CD14-positive monocyte (primary cell): ENCODE results near the gene HERC6. TPM values are rescaled to one million over a fixed set of nuclear protein-coding genes. Genes with fewer than 3 reads are reported as not detected.
A peak's percentile ranks its signal among the peaks of the same experiment; 100 is the strongest.
"Not testable (repeated sequence)": the region's sequence is repeated elsewhere in the genome, so short reads cannot be mapped to it uniquely, and the experiment has no call there.

Source experiments
- DNase-seq, 3 donors: peaks; one replicate each; pipeline ENCODE4 v3.0.0-alpha.2; 2011 to 2022
- H2AFZ ChIP-seq: 2 replicates; pipeline ENCODE4 v1.6.0; 2012; ENCODE audit warnings: mild to moderate bottlenecking, low read depth, low read length, inconsistent platforms; ENCODE audit not compliant: insufficient read depth, poor library complexity, severe bottlenecking
- H3K27ac ChIP-seq, 2 donors: 1 replicate in 1 of 2; 2 replicates in 1 of 2; pipeline ENCODE4 v1.5.1; 2012 to 2013; ENCODE audit warnings: low read length in 2 of 2, control low read depth in 1 of 2, inconsistent platforms in 1 of 2, low read depth in 1 of 2, mild to moderate bottlenecking in 1 of 2
- H3K27me3 ChIP-seq, 2 donors: one replicate each; pipeline versions ENCODE4 v1.6.0 to v1.6.1; 2011 to 2013; ENCODE audit warnings: low read length in 2 of 2; ENCODE audit not compliant: control insufficient read depth in 2 of 2, insufficient read depth in 2 of 2
- H3K36me3 ChIP-seq, 2 donors: replicated peaks in 1 of 2; 1 replicate in 1 of 2; 2 replicates in 1 of 2; pipeline versions ENCODE4 v1.5.1 to v1.6.1; 2012 to 2013; ENCODE audit warnings: low read length in 2 of 2, control low read depth in 1 of 2, inconsistent platforms in 1 of 2, mild to moderate bottlenecking in 1 of 2; ENCODE audit not compliant: insufficient read depth in 2 of 2, control insufficient read depth in 1 of 2
- H3K4me1 ChIP-seq, 2 donors: 1 replicate in 1 of 2; 2 replicates in 1 of 2; pipeline versions ENCODE4 v1.5.1 to v1.6.1; 2012 to 2013; ENCODE audit warnings: low read length in 2 of 2, control low read depth in 1 of 2, inconsistent platforms in 1 of 2, mild to moderate bottlenecking in 1 of 2, moderate library complexity in 1 of 2; ENCODE audit not compliant: insufficient read depth in 2 of 2, control insufficient read depth in 1 of 2
- H3K4me2 ChIP-seq: replicated peaks from 2 replicates; pipeline ENCODE3; 2012; ENCODE audit warnings: low read length, moderate library complexity, mild to moderate bottlenecking; ENCODE audit not compliant: poor library complexity, severe bottlenecking; ENCODE audit errors: extremely low read depth
- H3K4me3 ChIP-seq, 3 experiments: fragments of 200-600 bp in 1 of 3; sonication (generic) in 1 of 3; replicated peaks in 1 of 3; 1 replicate in 2 of 3; 2 replicates in 1 of 3; pipeline ENCODE4 v1.5.1; 2011 to 2013; ENCODE audit warnings: low read length in 3 of 3, mild to moderate bottlenecking in 3 of 3, control low read depth in 2 of 3, low read depth in 2 of 3, inconsistent platforms in 1 of 3, moderate library complexity in 1 of 3
- H3K79me2 ChIP-seq: 2 replicates; pipeline ENCODE4 v1.6.0; 2012; ENCODE audit warnings: mild to moderate bottlenecking, control low read depth, inconsistent platforms, low read length, moderate library complexity; ENCODE audit not compliant: insufficient read depth
- H3K9ac ChIP-seq: 2 replicates; pipeline ENCODE4 v1.6.0; 2017; ENCODE audit warnings: low read length, mild to moderate bottlenecking; ENCODE audit not compliant: insufficient read depth, poor library complexity, severe bottlenecking
- H3K9me3 ChIP-seq, 2 donors: replicated peaks in 1 of 2; 1 replicate in 1 of 2; 2 replicates in 1 of 2; pipeline versions ENCODE4 v1.5.1 to v1.6.1; 2012 to 2013; ENCODE audit warnings: low read length in 2 of 2, control low read depth in 1 of 2; ENCODE audit not compliant: control insufficient read depth in 1 of 2, insufficient read depth in 1 of 2
- H4K20me1 ChIP-seq: 2 replicates; pipeline ENCODE4 v1.6.0; 2012; ENCODE audit warnings: mild to moderate bottlenecking, low read length, control low read depth, moderate library complexity; ENCODE audit not compliant: insufficient read depth
- H3K27ac Mint-ChIP-seq, 7 donors: one replicate each; pipeline ENCODE4 v1.8.0; 2020; ENCODE audit warnings: mild to moderate bottlenecking in 7 of 7, mixed read lengths in 7 of 7, moderate library complexity in 6 of 7, inconsistent platforms in 2 of 7
- H3K27me3 Mint-ChIP-seq, 3 donors: one replicate each; pipeline ENCODE4 v1.8.0; 2021 to 2022; ENCODE audit warnings: low read depth in 3 of 3, mild to moderate bottlenecking in 3 of 3, mixed read lengths in 3 of 3, moderate library complexity in 3 of 3, inconsistent platforms in 1 of 3
- H3K36me3 Mint-ChIP-seq, 2 donors: one replicate each; pipeline ENCODE4 v1.8.0; 2020; ENCODE audit warnings: mixed read lengths in 2 of 2, inconsistent platforms in 1 of 2, mild to moderate bottlenecking in 1 of 2
- H3K4me1 Mint-ChIP-seq: one replicate; pipeline ENCODE4 v1.8.0; 2020; ENCODE audit warnings: mild to moderate bottlenecking, mixed read lengths
- H3K4me3 Mint-ChIP-seq, 2 donors: one replicate each; pipeline ENCODE4 v1.8.0; 2020; ENCODE audit warnings: mild to moderate bottlenecking in 2 of 2, mixed read lengths in 2 of 2, moderate library complexity in 1 of 2
- H3K9me3 Mint-ChIP-seq, 7 donors: one replicate each; pipeline ENCODE4 v1.8.0; 2020 to 2022; ENCODE audit warnings: mixed read lengths in 7 of 7, mild to moderate bottlenecking in 6 of 7, moderate library complexity in 6 of 7, inconsistent platforms in 2 of 7
- WGBS: methylation state at CpG from one replicate; pipeline ENCODE4 v1.1.5; 2013; ENCODE audit warnings: missing lambda C conversion rate; ENCODE audit not compliant: insufficient coverage; 5-methylcytosine and 5-hydroxymethylcytosine counted together
- intact Hi-C, 2 donors: fragments of 100-400 bp; cut with micrococcal nuclease; formaldehyde crosslinking; loops; one replicate each; pipeline versions ENCODE4 v1.15.0 to v1.15.1; 2023
- polyA plus RNA-seq, 3 donors: library from polyadenylated mRNA; depleted of rRNA in 1 of 3; unstranded in 2 of 3; stranded (reverse) in 1 of 3; fragments of 300-500 nt in 2 of 3; fragments of >200 nt in 1 of 3; fragmentation: Illumina TruSeq in 2 of 3; gene quantifications; 1 replicate in 2 of 3; 2 replicates in 1 of 3; pipeline ENCODE4 v1.2.3, GENCODE V29; 2012 to 2021
- TF ChIP-seq, protein P1 (sequence below): fragments of 200-600 bp; IDR thresholded peaks from one replicate; pipeline ENCODE4 v1.8.0; 2022; ENCODE audit warnings: antibody characterized with exemption, mild to moderate bottlenecking

HERC6 gene
- polyA plus RNA-seq, 3 donors, result 4.1 to 9.4 (median 6.1) TPM

GRCh38 chr4:88335092-88335665 lies 43.5 kb upstream of the HERC6 start:
- Mint-ChIP-seq H3K27ac (peak overlapping the region in 1 of 7 donors; percentile 53), H3K4me3 (no peak overlapping the region), H3K27me3 (peaks cover 0 to 2% (median 1%) of the 10 kb centered on the region in 3 donors), H3K4me1 (peaks cover 23% of the 10 kb centered on the region), H3K9me3 (no peaks in the 10 kb centered on the region), H3K36me3 (no peaks in the 10 kb centered on the region)
- H3K9me3 ChIP-seq, result no peaks in the 10 kb centered on the region
- H4K20me1 ChIP-seq, result no peaks in the 10 kb centered on the region
- no peak overlapping the region for H3K27ac ChIP-seq
- WGBS, result 90% methylated on average over 7 of the region's 11 CpGs
- no peaks in the 10 kb centered on the region for H3K27me3 ChIP-seq
- no peak overlapping the region for H3K4me2 ChIP-seq
- H3K4me1 ChIP-seq, result no peaks in the 10 kb centered on the region
- H3K79me2 ChIP-seq, result no peaks in the 10 kb centered on the region
- DNase-seq, result no peak
- no peaks in the 10 kb centered on the region for H3K36me3 ChIP-seq
- H2AFZ ChIP-seq, result no peak overlapping the region
- intact Hi-C loops, result no loop called here
- TF ChIP-seq, protein P1, sequence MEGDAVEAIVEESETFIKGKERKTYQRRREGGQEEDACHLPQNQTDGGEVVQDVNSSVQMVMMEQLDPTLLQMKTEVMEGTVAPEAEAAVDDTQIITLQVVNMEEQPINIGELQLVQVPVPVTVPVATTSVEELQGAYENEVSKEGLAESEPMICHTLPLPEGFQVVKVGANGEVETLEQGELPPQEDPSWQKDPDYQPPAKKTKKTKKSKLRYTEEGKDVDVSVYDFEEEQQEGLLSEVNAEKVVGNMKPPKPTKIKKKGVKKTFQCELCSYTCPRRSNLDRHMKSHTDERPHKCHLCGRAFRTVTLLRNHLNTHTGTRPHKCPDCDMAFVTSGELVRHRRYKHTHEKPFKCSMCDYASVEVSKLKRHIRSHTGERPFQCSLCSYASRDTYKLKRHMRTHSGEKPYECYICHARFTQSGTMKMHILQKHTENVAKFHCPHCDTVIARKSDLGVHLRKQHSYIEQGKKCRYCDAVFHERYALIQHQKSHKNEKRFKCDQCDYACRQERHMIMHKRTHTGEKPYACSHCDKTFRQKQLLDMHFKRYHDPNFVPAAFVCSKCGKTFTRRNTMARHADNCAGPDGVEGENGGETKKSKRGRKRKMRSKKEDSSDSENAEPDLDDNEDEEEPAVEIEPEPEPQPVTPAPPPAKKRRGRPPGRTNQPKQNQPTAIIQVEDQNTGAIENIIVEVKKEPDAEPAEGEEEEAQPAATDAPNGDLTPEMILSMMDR, result no peak
- no peak overlapping the region for H3K9ac ChIP-seq
- no peak overlapping the region for H3K4me3 ChIP-seq

DNA sequence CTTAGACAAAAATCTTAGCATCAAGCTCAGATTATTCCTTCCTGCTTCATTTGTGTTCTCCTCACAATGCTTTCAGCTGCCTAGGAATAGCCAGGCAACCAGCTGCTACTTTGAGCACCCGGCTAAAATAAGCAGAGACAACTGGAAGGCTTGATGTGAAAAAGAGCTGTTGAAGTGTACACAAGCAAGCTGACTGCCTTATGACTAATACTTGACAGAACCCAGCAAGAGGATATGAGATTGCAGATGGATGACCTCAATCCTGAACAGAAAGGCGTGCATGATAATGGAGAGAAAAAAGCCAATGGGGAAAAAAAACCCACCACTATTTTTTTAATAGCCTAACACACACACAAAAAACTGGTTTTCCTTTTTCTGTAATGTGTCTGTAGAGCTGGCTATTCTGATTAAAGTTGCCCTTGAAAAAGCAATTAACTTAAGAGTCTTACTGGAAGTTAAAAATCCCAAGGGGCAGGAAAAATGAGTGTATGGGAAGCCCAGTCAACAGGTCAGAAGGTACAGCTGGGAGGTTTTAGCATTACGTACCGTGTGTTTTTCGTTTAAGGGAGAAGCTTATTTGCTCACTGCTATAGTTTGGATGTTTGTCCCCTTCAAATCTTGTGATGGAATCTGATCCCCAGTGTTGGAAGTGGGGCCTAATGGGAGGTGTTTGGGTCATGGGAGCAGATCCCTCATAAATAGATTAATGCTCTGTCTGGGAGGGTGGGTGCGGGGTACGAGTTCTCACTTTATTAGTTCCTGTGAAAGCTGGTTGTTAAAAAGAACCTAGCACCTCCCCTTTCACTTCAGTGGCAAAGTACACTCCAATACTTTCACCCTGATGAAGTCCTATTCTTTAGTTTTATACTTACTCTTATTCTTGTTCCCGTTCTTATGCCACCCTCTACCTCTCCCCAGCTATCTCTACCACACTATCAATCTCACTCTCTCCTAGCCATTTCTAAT lies 37.1 kb upstream of the HERC6 start:
- Histone ChIP-seq H3K9ac (no peak overlapping the region), H2AFZ (peak overlapping the region; percentile 23), H3K4me2 (no peak overlapping the region), H3K27ac (no peak overlapping the region), H3K9me3 (peaks cover 0 to 6% of the 10 kb centered on the region in 2 donors), H3K79me2 (no peaks in the 10 kb centered on the region), H3K36me3 (no peaks in the 10 kb centered on the region), H3K4me1 (no peaks in the 10 kb centered on the region), H3K27me3 (no peaks in the 10 kb centered on the region), H4K20me1 (no peaks in the 10 kb centered on the region), H3K4me3 (no peak overlapping the region)
- Mint-ChIP-seq H3K4me1 (no peaks in the 10 kb centered on the region), H3K27me3 (peaks cover 0 to 2% (median 0%) of the 10 kb centered on the region in 3 donors), H3K9me3 (no peaks in the 10 kb centered on the region), H3K36me3 (no peaks in the 10 kb centered on the region), H3K27ac (peak overlapping the region in 1 of 7 donors; percentile 2), H3K4me3 (no peak overlapping the region)
- 100% methylated on average over 2 of the region's 8 CpGs for WGBS
- intact Hi-C loops, result no loop called here
- TF ChIP-seq, protein P1, result no peak
- no peak for DNase-seq

- H2AFZ ChIP-seq, H3K27ac Mint-ChIP-seq, H4K20me1 ChIP-seq, H3K36me3 Mint-ChIP-seq, H3K4me3 ChIP-seq, H3K4me1 ChIP-seq, H3K9ac ChIP-seq, H3K4me1 Mint-ChIP-seq, intact Hi-C loops, H3K4me3 Mint-ChIP-seq, H3K79me2 ChIP-seq, H3K27me3 ChIP-seq, H3K27me3 Mint-ChIP-seq, H3K27ac ChIP-seq, H3K36me3 ChIP-seq, DNase-seq, H3K9me3 Mint-ChIP-seq, H3K4me2 ChIP-seq, H3K9me3 ChIP-seq: not testable (repeated sequence)
- 97% methylated on average over 3 of the region's 3 CpGs for WGBS
These were observed 31.8 kb upstream of the HERC6 start for GRCh38 chr4:88346902-88347301.
